ENCODE results near the gene HDAC4.
A peak's percentile ranks its signal among the peaks of the same experiment; 100 is the strongest.

HDAC4 gene

DNA sequence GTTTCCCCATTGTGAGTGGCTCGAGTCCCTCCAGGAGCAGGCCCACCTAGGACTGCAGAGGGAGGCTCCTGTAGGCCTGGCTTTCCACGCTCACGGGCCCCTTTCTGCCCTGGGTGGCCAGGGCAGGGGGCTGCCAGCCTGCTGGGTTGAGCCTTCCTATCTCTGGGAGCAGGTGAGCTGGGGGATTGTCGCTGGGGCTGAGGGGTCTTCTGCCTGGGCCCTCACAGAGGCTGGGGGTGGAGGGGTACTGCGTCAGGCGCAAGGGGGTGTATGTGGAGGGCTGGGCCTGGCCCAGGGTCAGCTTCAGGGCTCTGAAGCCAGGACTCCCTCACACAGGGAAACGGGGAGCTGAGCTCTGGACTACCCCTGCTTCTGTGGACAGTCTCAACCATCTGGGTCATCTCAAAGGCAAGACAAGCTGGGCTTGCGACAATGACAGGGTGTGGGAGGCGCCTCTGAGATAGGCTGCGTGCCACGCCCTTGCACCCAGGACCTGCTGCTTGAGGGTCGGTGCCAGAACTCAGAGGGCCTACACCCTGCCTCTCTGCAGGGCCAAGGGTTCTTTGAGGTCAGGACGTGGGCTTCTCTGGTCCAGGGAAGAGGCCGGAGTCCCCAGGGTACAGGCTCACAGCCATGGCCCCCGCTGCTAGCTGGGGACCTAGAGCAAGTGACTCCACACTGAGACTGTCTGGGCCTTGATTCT, 346.9 kb downstream of the HDAC4 start:
- Mint-ChIP-seq H3K27me3 (no peaks in the 10 kb centered on the region), H3K36me3 (ENCODE audit: insufficient read depth) (peaks cover 30% of the 10 kb centered on the region), H3K4me1 (ENCODE audit: low read depth in 2 of 2) (peaks cover 0 to 3% of the 10 kb centered on the region in 2 donors), H3K9me3 (no peaks in the 10 kb centered on the region), H3K4me3 (no peak overlapping the region), H3K27ac (no peak overlapping the region)
- ATAC-seq (replicated peaks) (no peak), DNase-seq (no peak)

DNA sequence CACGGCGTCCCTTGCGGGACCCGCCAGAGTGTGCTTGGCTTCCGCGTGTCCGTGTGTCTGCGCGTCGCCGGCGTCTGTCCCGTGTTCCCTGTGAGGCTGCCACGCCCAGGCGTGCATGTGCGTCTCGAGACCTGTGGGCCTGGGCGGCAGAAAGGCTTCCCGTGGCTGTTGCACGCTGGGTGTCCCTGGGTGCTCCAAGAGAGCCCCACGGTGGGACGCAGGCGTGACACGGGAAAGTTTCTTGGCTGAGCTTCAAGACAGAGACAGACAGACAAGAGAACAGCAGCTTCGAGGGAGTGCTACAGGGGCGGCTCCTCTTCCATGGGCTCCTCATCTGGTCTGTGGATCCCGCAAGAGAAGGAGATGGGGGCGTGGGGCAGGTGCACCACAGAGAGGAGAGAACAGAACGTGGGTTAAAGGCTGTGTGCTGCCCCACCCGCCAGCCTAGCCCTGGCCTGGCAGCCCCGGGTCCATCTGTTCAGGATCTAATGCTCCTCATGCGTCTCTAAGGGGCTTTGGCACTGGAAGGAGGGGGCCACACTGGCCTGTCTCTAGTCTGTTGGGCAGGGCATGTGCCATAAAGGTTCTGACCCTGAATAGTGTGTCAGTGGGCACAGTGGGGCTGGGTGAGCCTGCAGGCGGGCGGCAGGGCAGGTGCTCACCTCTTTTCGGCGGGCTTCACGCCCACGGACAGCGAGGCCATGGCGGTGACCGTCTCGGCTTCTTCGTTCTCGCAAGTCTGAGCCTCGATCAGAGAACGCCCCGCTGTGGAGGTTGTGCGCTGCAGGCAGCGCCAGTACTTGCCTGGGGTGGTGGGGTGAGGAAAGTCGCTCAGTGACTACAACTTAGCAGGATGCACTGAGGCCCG, 347.8 kb downstream of the HDAC4 start:
- no peak for DNase-seq
- H3K27ac Mint-ChIP-seq = no peak overlapping the region
- peaks cover 35% of the 10 kb centered on the region for H3K36me3 Mint-ChIP-seq (ENCODE audit: insufficient read depth)
- no peaks in the 10 kb centered on the region for H3K9me3 Mint-ChIP-seq
- ATAC-seq (replicated peaks) = no peak
- H3K4me1 Mint-ChIP-seq (ENCODE audit: low read depth in 2 of 2) = peaks cover 0 to 3% of the 10 kb centered on the region in 2 donors
- H3K4me3 Mint-ChIP-seq = no peak overlapping the region
- H3K27me3 Mint-ChIP-seq = no peaks in the 10 kb centered on the region

DNA sequence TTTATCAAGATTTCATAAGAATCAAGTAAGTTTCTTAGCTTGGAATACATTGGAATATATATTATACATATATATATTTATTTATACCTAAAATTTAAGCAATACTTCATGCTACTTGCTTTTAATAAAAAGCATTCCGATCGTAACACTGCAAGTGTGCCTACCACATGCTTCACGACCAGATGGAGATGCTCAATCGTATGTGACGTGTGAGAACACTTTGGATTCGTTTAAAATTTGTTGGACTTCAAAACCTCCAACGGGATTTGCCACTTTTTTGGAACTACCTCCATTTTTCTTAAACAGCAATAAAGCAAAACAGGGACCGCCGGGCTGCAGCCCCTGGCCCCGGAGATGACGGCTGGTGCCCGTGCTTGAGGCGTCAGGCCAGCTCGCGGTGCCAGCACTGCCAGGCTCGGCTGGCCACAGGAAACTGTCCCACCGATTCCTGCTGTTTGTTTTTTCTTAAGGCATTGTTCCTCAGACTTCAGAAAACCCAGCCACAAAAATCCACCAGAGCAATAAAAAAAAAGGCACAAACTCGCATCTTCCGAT, 348.9 kb downstream of the HDAC4 start:
- ATAC-seq (replicated peaks) (no peak), DNase-seq (no peak)
- Mint-ChIP-seq H3K27me3 (no peaks in the 10 kb centered on the region), H3K4me1 (ENCODE audit: low read depth in 2 of 2) (peaks cover 0 to 3% of the 10 kb centered on the region in 2 donors), H3K27ac (no peak overlapping the region), H3K9me3 (no peaks in the 10 kb centered on the region), H3K36me3 (ENCODE audit: insufficient read depth) (peaks cover 35% of the 10 kb centered on the region), H3K4me3 (no peak overlapping the region)

DNA sequence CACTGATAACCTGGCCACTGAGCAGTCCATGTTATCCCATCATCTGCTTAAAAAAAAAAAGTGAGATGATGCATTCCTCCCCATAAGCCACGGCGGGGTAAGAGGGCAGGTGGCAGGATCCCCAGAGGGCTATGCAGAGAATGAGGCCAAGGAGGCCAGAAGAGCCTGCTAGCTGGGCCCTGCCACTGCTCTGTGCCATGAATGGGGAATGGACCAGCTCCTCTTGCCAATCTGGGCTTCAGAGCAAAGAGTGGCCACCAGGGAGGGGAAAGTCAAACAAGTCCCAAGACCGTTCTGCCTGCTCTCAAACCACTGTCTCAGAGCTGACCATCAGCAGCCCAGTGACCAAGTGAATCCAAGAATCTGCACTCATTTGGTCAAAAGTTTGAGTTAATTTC, 350.6 kb downstream of the HDAC4 start:
- DNase-seq (no peak), ATAC-seq (replicated peaks) (no peak)
- H3K36me3 Mint-ChIP-seq (ENCODE audit: insufficient read depth) = peaks cover 26% of the 10 kb centered on the region
- H3K27ac Mint-ChIP-seq = no peak overlapping the region
- H3K9me3 Mint-ChIP-seq = no peaks in the 10 kb centered on the region
- H3K27me3 Mint-ChIP-seq = no peaks in the 10 kb centered on the region
- H3K4me3 Mint-ChIP-seq = no peak overlapping the region
- no peaks in the 10 kb centered on the region for H3K4me1 Mint-ChIP-seq (ENCODE audit: low read depth in 2 of 2)

DNA sequence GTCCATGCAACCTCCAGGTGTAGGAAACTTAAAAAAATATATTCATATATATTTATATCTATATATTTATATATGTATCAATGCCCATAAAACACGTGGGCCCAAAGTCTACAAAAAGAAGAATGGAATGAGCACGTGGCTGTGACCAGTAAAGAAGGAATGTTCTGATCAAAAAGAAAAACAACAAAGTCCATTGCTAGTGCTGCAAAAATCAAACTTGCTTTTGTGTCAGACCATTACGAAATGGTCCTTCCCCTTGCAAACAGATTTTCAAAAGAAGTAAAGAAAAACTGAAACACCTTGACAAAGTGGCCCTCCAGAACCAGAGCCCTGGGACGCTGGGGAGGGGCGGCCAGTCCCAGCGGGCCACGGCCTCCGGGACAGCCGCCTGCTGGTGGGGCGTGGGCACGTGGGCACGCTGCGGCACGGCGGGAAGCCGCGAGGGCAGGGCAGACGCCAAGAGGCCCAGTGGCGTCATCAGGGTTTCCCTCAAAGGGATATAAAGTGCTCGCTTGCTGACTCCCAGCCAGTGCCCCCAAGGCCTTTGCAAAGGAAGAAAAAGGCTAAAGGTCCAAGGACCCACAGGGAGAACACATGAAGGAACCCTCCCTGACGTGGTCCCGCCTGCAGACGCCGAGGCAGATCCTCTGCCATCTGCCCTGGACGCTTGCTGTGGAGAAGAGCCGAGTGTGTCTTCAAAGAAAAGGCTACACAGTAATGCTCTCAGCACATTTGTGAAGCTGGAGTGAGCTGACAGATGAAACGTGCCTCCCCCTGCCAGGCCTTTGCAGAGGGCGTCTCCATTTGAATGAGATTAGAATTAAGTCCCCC, 351.2 kb downstream of the HDAC4 start:
- no peak for DNase-seq
- ATAC-seq (replicated peaks) = no peak
- Mint-ChIP-seq H3K9me3 (no peaks in the 10 kb centered on the region), H3K4me3 (no peak overlapping the region), H3K4me1 (ENCODE audit: low read depth in 2 of 2) (no peaks in the 10 kb centered on the region), H3K27ac (no peak overlapping the region), H3K27me3 (no peaks in the 10 kb centered on the region), H3K36me3 (ENCODE audit: insufficient read depth) (peaks cover 20% of the 10 kb centered on the region)

DNA sequence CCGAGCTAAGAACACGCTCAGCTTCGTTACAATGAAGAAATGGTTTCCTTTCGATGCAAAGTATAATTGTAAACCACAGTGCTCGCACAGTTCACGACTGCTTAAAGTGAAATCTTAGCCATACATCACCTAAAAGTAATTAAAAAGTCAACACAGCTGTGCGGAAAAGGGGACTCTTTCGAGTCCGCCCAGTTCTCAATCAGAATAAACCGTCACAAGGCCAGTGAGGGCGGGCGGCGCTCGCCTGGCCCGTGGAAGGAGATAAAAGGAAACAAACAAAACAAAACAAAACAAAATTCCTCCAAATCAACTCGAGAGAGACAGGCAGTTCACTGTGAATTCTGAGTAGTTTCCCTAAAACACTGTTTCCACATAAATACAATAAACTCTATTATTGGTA, 352.1 kb downstream of the HDAC4 start:
- no peak for ATAC-seq (replicated peaks)
- H3K9me3 Mint-ChIP-seq = no peaks in the 10 kb centered on the region
- H3K4me3 Mint-ChIP-seq = no peak overlapping the region
- no peaks in the 10 kb centered on the region for H3K27me3 Mint-ChIP-seq
- peaks cover 16% of the 10 kb centered on the region for H3K36me3 Mint-ChIP-seq (ENCODE audit: insufficient read depth)
- H3K27ac Mint-ChIP-seq = no peak overlapping the region
- H3K4me1 Mint-ChIP-seq (ENCODE audit: low read depth in 2 of 2) = no peaks in the 10 kb centered on the region
- DNase-seq = no peak

DNA sequence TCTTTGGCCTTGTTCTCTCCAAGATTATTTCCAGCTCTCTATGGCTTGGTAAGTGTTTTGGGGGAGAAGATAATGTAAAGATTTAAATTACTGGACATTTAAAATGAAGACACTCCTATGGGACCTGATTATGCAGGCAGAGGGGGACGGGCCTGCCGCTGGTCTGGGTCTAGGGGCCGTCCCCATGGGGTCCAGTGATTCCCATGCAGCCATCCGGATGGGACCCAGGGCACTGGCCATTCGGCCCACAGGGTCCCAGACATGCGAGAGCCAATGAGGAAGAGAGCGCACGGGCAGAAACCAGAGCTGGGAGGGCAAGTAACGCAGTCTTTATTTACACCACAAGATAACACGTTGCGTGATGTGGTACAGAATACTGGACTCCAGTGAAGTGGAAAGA, 353.0 kb downstream of the HDAC4 start:
- peaks cover 14% of the 10 kb centered on the region for H3K36me3 Mint-ChIP-seq (ENCODE audit: insufficient read depth)
- H3K4me3 Mint-ChIP-seq = no peak overlapping the region
- DNase-seq (no peak), ATAC-seq (replicated peaks) (no peak)
- H3K27ac Mint-ChIP-seq = peak overlapping the region in 1 of 2 donors; percentile 54
- no peaks in the 10 kb centered on the region for H3K9me3 Mint-ChIP-seq
- H3K27me3 Mint-ChIP-seq = no peaks in the 10 kb centered on the region
- no peaks in the 10 kb centered on the region for H3K4me1 Mint-ChIP-seq (ENCODE audit: low read depth in 2 of 2)

DNA sequence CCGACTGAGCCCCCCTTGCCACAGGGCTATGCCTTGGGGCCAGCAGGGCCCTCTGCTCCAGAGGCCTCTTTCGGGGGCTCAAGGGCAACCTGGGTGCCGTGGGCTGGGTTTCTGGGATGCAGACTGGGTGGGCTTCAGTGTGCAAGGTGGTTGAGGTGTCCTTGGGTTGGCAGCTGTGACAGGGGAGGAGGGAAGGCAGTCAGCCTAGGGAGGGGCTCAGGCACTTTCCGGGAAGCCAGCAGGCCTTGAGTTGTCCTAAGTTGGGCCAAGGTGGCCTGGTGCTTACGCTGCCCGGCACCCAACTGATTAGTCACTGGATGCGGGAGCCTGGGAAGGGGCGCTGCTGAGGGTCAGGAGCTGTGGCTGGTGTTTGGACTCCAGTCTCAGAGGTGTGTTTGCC, 353.4 kb downstream of the HDAC4 start:
- no peaks in the 10 kb centered on the region for H3K27me3 Mint-ChIP-seq
- no peaks in the 10 kb centered on the region for H3K4me1 Mint-ChIP-seq (ENCODE audit: low read depth in 2 of 2)
- DNase-seq (no peak), ATAC-seq (replicated peaks) (no peak)
- H3K4me3 Mint-ChIP-seq = no peak overlapping the region
- H3K27ac Mint-ChIP-seq = no peak overlapping the region
- peaks cover 9% of the 10 kb centered on the region for H3K36me3 Mint-ChIP-seq (ENCODE audit: insufficient read depth)
- H3K9me3 Mint-ChIP-seq = no peaks in the 10 kb centered on the region

DNA sequence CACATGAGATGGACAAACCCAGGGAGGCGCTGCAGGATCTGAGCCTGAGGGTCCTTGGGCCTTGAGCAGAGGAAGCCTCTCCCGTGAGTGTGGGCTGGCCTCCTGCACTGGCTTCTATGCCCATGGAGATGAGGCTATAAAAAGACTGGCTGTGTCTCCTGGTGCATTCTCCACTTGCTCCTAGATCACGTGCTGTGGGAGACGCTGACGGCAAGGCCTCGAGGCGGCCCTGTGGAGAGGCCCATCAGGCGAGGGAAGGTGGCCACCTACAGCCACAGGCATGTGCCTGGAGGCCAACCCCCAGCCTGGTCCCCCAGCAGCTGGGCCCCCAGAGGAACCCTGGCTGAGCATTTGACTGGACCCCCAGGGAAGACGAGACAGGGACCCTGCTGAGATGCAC, 354.0 kb downstream of the HDAC4 start:
- DNase-seq (no peak), ATAC-seq (replicated peaks) (no peak)
- Mint-ChIP-seq H3K27ac (no peak overlapping the region), H3K27me3 (no peaks in the 10 kb centered on the region), H3K4me1 (ENCODE audit: low read depth in 2 of 2) (no peaks in the 10 kb centered on the region), H3K36me3 (ENCODE audit: insufficient read depth) (peaks cover 8% of the 10 kb centered on the region), H3K4me3 (no peak overlapping the region), H3K9me3 (no peaks in the 10 kb centered on the region)

DNA sequence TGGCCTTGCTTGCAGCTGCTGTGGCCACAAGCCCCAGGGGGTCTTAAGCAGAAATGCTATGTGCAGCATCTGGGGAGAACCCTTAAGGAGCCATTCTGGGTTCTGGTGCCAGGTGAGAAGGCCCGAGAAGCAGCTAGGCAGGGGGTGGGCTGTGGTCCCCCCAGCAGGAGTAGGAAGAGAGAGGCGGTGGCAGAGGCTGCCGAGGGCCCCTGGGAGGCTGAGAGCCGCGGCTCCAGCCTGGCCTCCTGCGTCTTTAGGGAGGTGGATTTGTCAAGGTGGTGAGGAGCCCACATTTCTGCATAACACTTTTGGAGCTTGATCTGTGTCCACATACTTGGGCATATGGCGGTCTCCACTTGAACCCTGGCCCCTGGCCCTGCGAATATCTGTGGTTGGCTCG, 356.5 kb downstream of the HDAC4 start:
- ATAC-seq (replicated peaks) (no peak), DNase-seq (no peak)
- Mint-ChIP-seq H3K27me3 (peaks cover 2 to 3% of the 10 kb centered on the region in 2 donors), H3K27ac (no peak overlapping the region), H3K9me3 (no peaks in the 10 kb centered on the region), H3K36me3 (ENCODE audit: insufficient read depth) (peaks cover 10% of the 10 kb centered on the region), H3K4me3 (no peak overlapping the region), H3K4me1 (ENCODE audit: low read depth in 2 of 2) (no peaks in the 10 kb centered on the region)

DNA sequence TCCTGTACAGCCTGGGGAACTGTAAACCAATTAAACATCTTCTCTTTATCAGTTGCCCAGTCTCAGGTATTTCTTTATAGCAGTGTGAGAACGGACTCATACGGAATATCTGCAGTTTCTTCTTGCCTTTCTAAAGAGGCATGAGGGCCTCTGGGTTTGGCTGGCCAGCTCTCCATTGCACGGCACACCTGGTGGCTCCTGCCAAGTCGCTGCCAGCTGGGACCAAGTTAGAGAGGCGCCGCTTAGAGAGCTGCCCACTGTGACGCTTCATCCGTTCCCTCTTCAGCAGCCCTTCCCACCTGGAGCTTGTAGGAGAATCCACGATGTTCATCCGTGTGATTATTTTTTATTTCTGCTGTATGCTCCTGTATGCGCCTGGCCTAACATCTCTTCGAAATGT, 357.5 kb downstream of the HDAC4 start:
- H3K4me1 Mint-ChIP-seq (ENCODE audit: low read depth in 2 of 2) = no peaks in the 10 kb centered on the region
- no peak overlapping the region for H3K4me3 Mint-ChIP-seq
- H3K9me3 Mint-ChIP-seq = no peaks in the 10 kb centered on the region
- H3K27me3 Mint-ChIP-seq = peaks cover 7 to 8% of the 10 kb centered on the region in 2 donors
- H3K36me3 Mint-ChIP-seq (ENCODE audit: insufficient read depth) = peaks cover 8% of the 10 kb centered on the region
- H3K27ac Mint-ChIP-seq = peak overlapping the region in 1 of 2 donors; percentile 27
- no peak for DNase-seq
- ATAC-seq (replicated peaks) = no peak

DNA sequence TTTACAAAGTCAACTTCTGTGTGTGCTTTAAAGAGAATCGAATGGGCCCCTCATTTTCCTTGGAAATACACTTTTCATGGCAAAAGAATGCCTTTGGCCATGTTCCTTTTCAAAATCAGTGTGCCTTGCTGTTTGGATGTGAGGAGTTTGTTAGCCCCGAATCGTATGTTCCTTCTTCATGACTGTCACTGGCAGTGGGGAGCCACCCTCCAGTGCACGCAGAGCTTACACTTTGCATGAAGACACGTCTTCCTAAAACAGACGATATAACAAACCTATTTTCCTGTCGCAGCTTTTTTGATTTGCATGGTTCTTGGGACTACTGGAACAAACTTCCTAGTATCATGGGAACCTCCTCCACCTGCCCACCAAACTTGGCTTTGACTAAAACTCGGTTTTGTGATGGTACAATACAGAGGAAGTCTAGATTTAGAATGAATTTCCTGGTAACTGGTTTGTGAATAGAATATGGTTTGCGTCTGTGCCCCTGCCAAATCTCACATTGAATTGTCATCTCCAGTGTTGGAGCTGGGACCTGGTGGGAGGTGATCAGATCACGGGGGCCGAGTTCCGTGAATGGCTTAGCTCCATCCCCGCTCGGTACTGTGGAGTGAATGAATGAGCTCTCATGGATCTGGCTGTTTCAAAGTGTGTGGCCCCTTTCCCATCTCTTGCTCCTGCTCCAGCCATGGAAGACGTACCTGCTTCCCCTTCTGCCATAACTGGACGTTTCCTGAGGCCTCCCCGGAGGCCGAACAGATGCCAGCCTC, 358.1 kb downstream of the HDAC4 start:
- H3K4me3 Mint-ChIP-seq = no peak overlapping the region
- no peak for DNase-seq
- peak overlapping the region in 1 of 2 donors; percentile 27 for H3K27ac Mint-ChIP-seq
- no peak for ATAC-seq (replicated peaks)
- no peaks in the 10 kb centered on the region for H3K9me3 Mint-ChIP-seq
- H3K36me3 Mint-ChIP-seq (ENCODE audit: insufficient read depth) = peaks cover 5% of the 10 kb centered on the region
- no peaks in the 10 kb centered on the region for H3K4me1 Mint-ChIP-seq (ENCODE audit: low read depth in 2 of 2)
- peaks cover 8 to 9% of the 10 kb centered on the region in 2 donors for H3K27me3 Mint-ChIP-seq

DNA sequence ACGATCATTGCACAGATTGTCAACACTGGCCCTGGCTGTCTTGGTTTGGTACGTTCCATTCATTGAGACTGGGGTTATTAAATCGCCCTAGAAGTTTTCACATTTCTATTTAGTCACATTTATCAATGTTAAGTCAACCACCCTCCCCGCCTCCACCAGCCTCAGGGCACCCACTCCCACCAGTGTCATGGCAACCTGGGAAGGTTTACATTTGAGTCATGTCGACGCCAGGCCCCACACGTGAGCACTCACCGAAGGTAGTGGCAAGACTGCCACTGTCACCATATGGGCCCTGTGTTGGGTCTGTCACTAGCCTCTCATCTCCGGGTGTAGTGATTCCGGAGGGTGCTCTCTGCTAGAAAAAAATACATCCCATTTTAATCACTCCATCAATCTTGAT, 358.8 kb downstream of the HDAC4 start:
- Mint-ChIP-seq H3K4me1 (ENCODE audit: low read depth in 2 of 2) (no peaks in the 10 kb centered on the region), H3K9me3 (no peaks in the 10 kb centered on the region), H3K27ac (no peak overlapping the region), H3K4me3 (no peak overlapping the region), H3K27me3 (peaks cover 13 to 16% of the 10 kb centered on the region in 2 donors), H3K36me3 (ENCODE audit: insufficient read depth) (peaks cover 5% of the 10 kb centered on the region)
- DNase-seq (no peak), ATAC-seq (replicated peaks) (no peak)
